Activated CD4-positive, alpha-beta T cell treated with anti-CD3 and anti-CD28 coated beads, Interleukin-2, amount 10 ng/mL, durations not matched to agents 24 days and 14 days (primary cell): ENCODE data around the gene ZNF710. TPM values are rescaled to one million over a fixed set of nuclear protein-coding genes. Genes with fewer than 3 reads are reported as not detected.

Experiments
- DNase-seq: peaks from one replicate; pipeline ENCODE4 v3.0.0; 2022
- H3K27ac Mint-ChIP-seq: one replicate; pipeline ENCODE4 v1.8.0; 2022; ENCODE audit warnings: mild to moderate bottlenecking, mixed read lengths
- H3K27me3 Mint-ChIP-seq: one replicate; pipeline ENCODE4 v1.8.0; 2022; ENCODE audit warnings: mixed read lengths
- H3K36me3 Mint-ChIP-seq: one replicate; pipeline ENCODE4 v1.8.0; 2022; ENCODE audit warnings: low read depth, mild to moderate bottlenecking, mixed read lengths
- H3K4me1 Mint-ChIP-seq: one replicate; pipeline ENCODE4 v1.8.0; 2021; ENCODE audit warnings: mixed read lengths
- H3K4me3 Mint-ChIP-seq: one replicate; pipeline ENCODE4 v1.8.0; 2022; ENCODE audit warnings: mild to moderate bottlenecking, moderate library complexity, mixed read lengths
- H3K9me3 Mint-ChIP-seq: one replicate; pipeline ENCODE4 v1.8.0; 2021; ENCODE audit warnings: mixed read lengths
- intact Hi-C: fragments of 100-400 bp; cut with micrococcal nuclease; formaldehyde crosslinking; loops from one replicate; pipeline ENCODE4 v1.15.1; 2023
- total RNA-seq: library from RNA; stranded (reverse); gene quantifications from 2 replicates; pipeline ENCODE4 v1.2.3, GENCODE V29; 2022

ZNF710 gene
- total RNA-seq, 1 donor from 2014 or later, result 28.3 TPM

GRCh38 chr15:90001683-90002427 is 731 bp downstream of the ZNF710 start:
- H3K27ac Mint-ChIP-seq, result peak overlapping the region; percentile 92
- peaks cover 40% of the 10 kb centered on the region for H3K4me1 Mint-ChIP-seq
- H3K27me3 Mint-ChIP-seq, result peaks cover 4% of the 10 kb centered on the region
- H3K36me3 Mint-ChIP-seq, result peaks cover 18% of the 10 kb centered on the region
- DNase-seq, result peak; percentile 90
- no peaks in the 10 kb centered on the region for H3K9me3 Mint-ChIP-seq
- intact Hi-C loops, result loop anchor here (1.0 to 5.0 kb wide), 4 partner anchors 37 to 109 kb away; partner anchors contain the start of gene AP3S2
- H3K4me3 Mint-ChIP-seq, result peak overlapping the region; percentile 88

- Mint-ChIP-seq H3K4me3 (peak overlapping the region; percentile 88), H3K36me3 (peaks cover 18% of the 10 kb centered on the region), H3K4me1 (peaks cover 46% of the 10 kb centered on the region), H3K27ac (peak overlapping the region; percentile 92), H3K27me3 (no peaks in the 10 kb centered on the region), H3K9me3 (no peaks in the 10 kb centered on the region)
- intact Hi-C loops, result loop anchor here (1.0 to 5.0 kb wide), 2 partner anchors 70 to 109 kb away; partner anchors contain the start of gene AP3S2
- peak; percentile 80 for DNase-seq
Observed at GRCh38 chr15:90002428-90002844, 1.3 kb downstream of the ZNF710 start.

GRCh38 chr15:90003736-90004135 is 2.6 kb downstream of the ZNF710 start:
- Mint-ChIP-seq H3K9me3 (no peaks in the 10 kb centered on the region), H3K36me3 (peaks cover 18% of the 10 kb centered on the region), H3K27me3 (no peaks in the 10 kb centered on the region), H3K4me1 (peaks cover 53% of the 10 kb centered on the region), H3K4me3 (peak overlapping the region; percentile 36), H3K27ac (no peak overlapping the region)
- intact Hi-C loops, result loop anchor here (5.0 kb wide), 1 partner anchor 69 kb away; no protein-coding TSS in a partner anchor
- DNase-seq, result no peak

- H3K27ac Mint-ChIP-seq, result peak overlapping the region; percentile 61
Observed at GRCh38 chr15:90004252-90004651, 3.1 kb downstream of the ZNF710 start.

GRCh38 chr15:90004671-90005070 is 3.5 kb downstream of the ZNF710 start:
- intact Hi-C loops, result loop anchor here (5.0 kb wide), 2 partner anchors 68 to 83 kb away; no protein-coding TSS in a partner anchor
- peak overlapping the region; percentile 61 for H3K27ac Mint-ChIP-seq
- peaks cover 23% of the 10 kb centered on the region for H3K36me3 Mint-ChIP-seq
- no peak for DNase-seq
- H3K4me1 Mint-ChIP-seq, result peaks cover 52% of the 10 kb centered on the region
- peak overlapping the region; percentile 15 for H3K4me3 Mint-ChIP-seq
- H3K9me3 Mint-ChIP-seq, result no peaks in the 10 kb centered on the region
- H3K27me3 Mint-ChIP-seq, result no peaks in the 10 kb centered on the region

More at GRCh38 chr15:90004252-90004651, 3.1 kb downstream of the ZNF710 start:
- no peaks in the 10 kb centered on the region for H3K27me3 Mint-ChIP-seq
- DNase-seq, result no peak
- no peaks in the 10 kb centered on the region for H3K9me3 Mint-ChIP-seq
- H3K4me1 Mint-ChIP-seq, result peaks cover 49% of the 10 kb centered on the region
- intact Hi-C loops, result loop anchor here (5.0 kb wide), 1 partner anchor 68 kb away; no protein-coding TSS in a partner anchor
- peak overlapping the region; percentile 15 for H3K4me3 Mint-ChIP-seq
- H3K36me3 Mint-ChIP-seq, result peaks cover 19% of the 10 kb centered on the region

- Mint-ChIP-seq H3K36me3 (peaks cover 31% of the 10 kb centered on the region), H3K9me3 (peaks cover 2% of the 10 kb centered on the region), H3K4me1 (peaks cover 52% of the 10 kb centered on the region), H3K27me3 (no peaks in the 10 kb centered on the region), H3K4me3 (no peak overlapping the region), H3K27ac (peak overlapping the region; percentile 31)
- no peak for DNase-seq
- intact Hi-C loops, result loop anchor here (5.0 kb wide), 1 partner anchor 81 kb away; no protein-coding TSS in a partner anchor
Observed at GRCh38 chr15:90006217-90007075, 5.3 kb downstream of the ZNF710 start.

GRCh38 chr15:90007076-90007460 is 5.9 kb downstream of the ZNF710 start:
- no peak for DNase-seq
- peak overlapping the region; percentile 31 for H3K27ac Mint-ChIP-seq
- peaks cover 37% of the 10 kb centered on the region for H3K36me3 Mint-ChIP-seq
- H3K9me3 Mint-ChIP-seq, result peaks cover 6% of the 10 kb centered on the region
- H3K4me1 Mint-ChIP-seq, result peaks cover 52% of the 10 kb centered on the region
- H3K4me3 Mint-ChIP-seq, result no peak overlapping the region
- intact Hi-C loops, result loop anchor here (5.0 kb wide), 1 partner anchor 80 kb away; no protein-coding TSS in a partner anchor
- H3K27me3 Mint-ChIP-seq, result no peaks in the 10 kb centered on the region

GRCh38 chr15:90008607-90009006 is 7.5 kb downstream of the ZNF710 start:
- peaks cover 52% of the 10 kb centered on the region for H3K4me1 Mint-ChIP-seq
- H3K27me3 Mint-ChIP-seq, result no peaks in the 10 kb centered on the region
- peaks cover 6% of the 10 kb centered on the region for H3K9me3 Mint-ChIP-seq
- no peak for DNase-seq
- H3K36me3 Mint-ChIP-seq, result peaks cover 46% of the 10 kb centered on the region
- intact Hi-C loops, result loop anchor here (5.0 kb wide), 1 partner anchor 79 kb away; no protein-coding TSS in a partner anchor
- no peak overlapping the region for H3K4me3 Mint-ChIP-seq
- no peak overlapping the region for H3K27ac Mint-ChIP-seq

- Mint-ChIP-seq H3K9me3 (peaks cover 6% of the 10 kb centered on the region), H3K4me1 (peaks cover 48% of the 10 kb centered on the region), H3K36me3 (peaks cover 47% of the 10 kb centered on the region), H3K4me3 (no peak overlapping the region), H3K27ac (peak overlapping the region; percentile 3), H3K27me3 (no peaks in the 10 kb centered on the region)
- DNase-seq, result no peak
- intact Hi-C loops, result loop anchor here (5.0 kb wide), 1 partner anchor 78 kb away; no protein-coding TSS in a partner anchor
Observed at GRCh38 chr15:90009301-90010022, 8.3 kb downstream of the ZNF710 start.

GRCh38 chr15:90011705-90012104 is 10.6 kb downstream of the ZNF710 start:
- peaks cover 6% of the 10 kb centered on the region for H3K9me3 Mint-ChIP-seq
- H3K27me3 Mint-ChIP-seq, result no peaks in the 10 kb centered on the region
- peaks cover 46% of the 10 kb centered on the region for H3K36me3 Mint-ChIP-seq
- no peak overlapping the region for H3K27ac Mint-ChIP-seq
- DNase-seq, result no peak
- H3K4me3 Mint-ChIP-seq, result no peak overlapping the region
- intact Hi-C loops, result no loop called here
- peaks cover 40% of the 10 kb centered on the region for H3K4me1 Mint-ChIP-seq

- no peaks in the 10 kb centered on the region for H3K27me3 Mint-ChIP-seq
- H3K27ac Mint-ChIP-seq, result peak overlapping the region; percentile 66
- intact Hi-C loops, result loop anchor here (1.0 kb wide), 1 partner anchor 25 kb away; no protein-coding TSS in a partner anchor
- peaks cover 41% of the 10 kb centered on the region for H3K4me1 Mint-ChIP-seq
- peak overlapping the region; percentile 59 for H3K4me3 Mint-ChIP-seq
- H3K9me3 Mint-ChIP-seq, result peaks cover 6% of the 10 kb centered on the region
- peak; percentile 85 for DNase-seq
- H3K36me3 Mint-ChIP-seq, result peaks cover 49% of the 10 kb centered on the region
Observed at GRCh38 chr15:90013503-90013937, 12.4 kb downstream of the ZNF710 start.

GRCh38 chr15:90015294-90015693 is 14.2 kb downstream of the ZNF710 start:
- no peak overlapping the region for H3K4me3 Mint-ChIP-seq
- H3K27ac Mint-ChIP-seq, result no peak overlapping the region
- peaks cover 32% of the 10 kb centered on the region for H3K4me1 Mint-ChIP-seq
- DNase-seq, result no peak
- intact Hi-C loops, result no loop called here
- no peaks in the 10 kb centered on the region for H3K27me3 Mint-ChIP-seq
- H3K36me3 Mint-ChIP-seq, result peaks cover 39% of the 10 kb centered on the region
- H3K9me3 Mint-ChIP-seq, result peaks cover 6% of the 10 kb centered on the region

GRCh38 chr15:90015749-90016148 is 14.6 kb downstream of the ZNF710 start:
- peaks cover 35% of the 10 kb centered on the region for H3K36me3 Mint-ChIP-seq
- DNase-seq, result no peak
- H3K9me3 Mint-ChIP-seq, result peaks cover 6% of the 10 kb centered on the region
- intact Hi-C loops, result no loop called here
- H3K27me3 Mint-ChIP-seq, result no peaks in the 10 kb centered on the region
- peaks cover 32% of the 10 kb centered on the region for H3K4me1 Mint-ChIP-seq
- no peak overlapping the region for H3K4me3 Mint-ChIP-seq
- no peak overlapping the region for H3K27ac Mint-ChIP-seq
